ENCODE measurements around the gene BRINP2.

Gene BRINP2, protein sequence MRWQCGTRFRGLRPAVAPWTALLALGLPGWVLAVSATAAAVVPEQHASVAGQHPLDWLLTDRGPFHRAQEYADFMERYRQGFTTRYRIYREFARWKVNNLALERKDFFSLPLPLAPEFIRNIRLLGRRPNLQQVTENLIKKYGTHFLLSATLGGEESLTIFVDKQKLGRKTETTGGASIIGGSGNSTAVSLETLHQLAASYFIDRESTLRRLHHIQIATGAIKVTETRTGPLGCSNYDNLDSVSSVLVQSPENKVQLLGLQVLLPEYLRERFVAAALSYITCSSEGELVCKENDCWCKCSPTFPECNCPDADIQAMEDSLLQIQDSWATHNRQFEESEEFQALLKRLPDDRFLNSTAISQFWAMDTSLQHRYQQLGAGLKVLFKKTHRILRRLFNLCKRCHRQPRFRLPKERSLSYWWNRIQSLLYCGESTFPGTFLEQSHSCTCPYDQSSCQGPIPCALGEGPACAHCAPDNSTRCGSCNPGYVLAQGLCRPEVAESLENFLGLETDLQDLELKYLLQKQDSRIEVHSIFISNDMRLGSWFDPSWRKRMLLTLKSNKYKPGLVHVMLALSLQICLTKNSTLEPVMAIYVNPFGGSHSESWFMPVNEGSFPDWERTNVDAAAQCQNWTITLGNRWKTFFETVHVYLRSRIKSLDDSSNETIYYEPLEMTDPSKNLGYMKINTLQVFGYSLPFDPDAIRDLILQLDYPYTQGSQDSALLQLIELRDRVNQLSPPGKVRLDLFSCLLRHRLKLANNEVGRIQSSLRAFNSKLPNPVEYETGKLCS

DNA sequence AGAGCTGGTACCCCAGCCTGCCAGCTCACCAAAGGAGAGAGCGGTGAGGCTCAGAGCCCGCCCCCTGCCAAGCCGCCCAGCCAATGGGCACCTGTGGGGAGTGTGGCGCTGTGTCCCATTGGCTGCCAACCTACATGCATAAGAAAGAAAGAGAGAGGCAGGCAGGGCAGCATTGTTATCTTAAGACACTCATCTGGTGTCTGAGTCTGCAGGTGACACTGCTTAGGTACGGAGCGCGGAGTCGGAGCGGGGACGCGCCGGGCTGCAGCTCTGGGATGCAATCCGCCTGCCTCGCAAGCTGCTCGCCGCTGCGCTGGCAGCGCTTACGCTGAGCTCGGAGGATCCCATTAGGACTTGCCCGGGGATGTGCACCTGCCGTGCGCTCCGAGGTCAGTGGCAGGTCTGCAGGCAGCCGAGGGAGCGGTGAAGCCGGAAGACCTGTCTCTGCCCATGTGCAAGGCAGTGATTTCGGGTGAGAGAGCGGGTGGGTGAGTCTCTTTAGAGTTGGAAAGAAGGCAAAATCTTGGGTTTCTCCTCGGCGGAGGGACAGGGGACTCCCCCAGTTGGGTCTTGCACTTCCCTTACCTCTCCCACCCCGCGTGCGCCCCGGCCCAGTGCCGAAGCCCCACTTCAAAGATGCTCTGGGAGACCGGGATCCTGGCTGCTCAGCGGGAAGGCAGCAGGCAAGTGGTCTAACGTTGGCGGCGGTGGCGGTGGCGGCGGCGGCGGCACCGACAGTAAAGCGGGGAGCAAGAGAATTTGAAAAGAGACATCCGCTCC, at the start of gene BRINP2:
Gene BRINP2, plus strand, starts transcription at position 203 of the 780 bp plus-strand sequence. CDS start 58,919 bp downstream, outside the sequence.
- DNase-seq, result no peak

DNA sequence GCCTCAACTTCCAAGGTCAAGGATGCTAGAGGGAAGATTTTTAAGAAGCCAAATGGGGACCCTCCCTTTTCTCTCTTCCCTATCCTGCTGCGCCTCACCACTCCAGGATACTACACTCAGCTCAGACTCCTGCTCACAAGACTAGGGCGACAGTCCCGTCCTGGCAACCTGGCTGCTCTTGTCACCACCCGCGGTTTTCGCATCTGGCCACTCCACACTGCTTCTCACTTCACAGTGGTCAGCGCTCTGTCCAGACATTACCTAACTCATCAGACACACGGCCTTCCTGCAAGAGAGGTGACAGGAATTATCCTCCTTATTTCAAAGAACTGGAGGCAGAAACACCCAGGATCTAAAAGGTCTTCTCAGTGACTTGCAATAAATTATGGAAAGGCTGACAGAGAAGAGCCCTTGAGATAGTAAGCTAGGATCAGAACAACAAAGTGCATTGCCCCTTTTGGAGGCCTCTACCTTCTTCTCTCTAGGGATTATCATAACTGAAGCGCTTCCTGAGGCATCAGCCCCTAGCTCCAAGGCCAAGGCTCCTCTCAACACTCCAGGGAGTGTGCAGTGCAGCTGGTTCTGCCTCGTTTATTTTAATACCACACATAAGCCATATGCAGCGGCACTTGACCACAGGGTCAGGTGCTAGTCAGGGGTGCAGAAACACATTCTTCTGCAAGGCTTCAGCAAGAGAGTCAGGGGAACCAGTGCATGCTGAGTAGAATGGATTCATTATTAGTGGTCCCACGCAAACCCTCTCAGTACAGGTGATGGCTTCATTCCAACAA, 48.1 kb upstream of the BRINP2 start:
- no peak for DNase-seq

- DNase-seq, result no peak
These were observed 46.0 kb upstream of the BRINP2 start for GRCh38 chr1:177124577-177125278.

DNA sequence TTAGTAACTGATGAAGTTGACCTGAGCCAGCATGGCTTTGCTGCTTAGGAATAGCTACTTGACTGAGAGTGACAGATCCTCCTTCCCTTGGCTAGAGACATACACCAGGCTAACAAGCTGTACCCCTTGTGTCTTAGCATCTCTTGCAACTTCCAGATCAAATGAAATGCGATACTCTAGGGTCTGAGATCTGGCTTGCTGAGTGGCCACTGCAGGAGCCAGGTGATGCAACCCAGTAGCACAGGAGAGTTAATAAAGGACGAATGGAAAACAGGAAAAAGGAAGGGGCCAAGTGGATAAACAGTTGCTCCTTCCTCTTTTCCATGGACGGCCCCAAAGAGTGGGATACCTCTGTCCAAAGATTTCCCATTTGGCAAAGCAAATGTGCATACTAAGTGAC, 44.5 kb upstream of the BRINP2 start:
- DNase-seq, result no peak

GRCh38 chr1:177128665-177129281, 42.0 kb upstream of the BRINP2 start:
- no peak for DNase-seq

DNA sequence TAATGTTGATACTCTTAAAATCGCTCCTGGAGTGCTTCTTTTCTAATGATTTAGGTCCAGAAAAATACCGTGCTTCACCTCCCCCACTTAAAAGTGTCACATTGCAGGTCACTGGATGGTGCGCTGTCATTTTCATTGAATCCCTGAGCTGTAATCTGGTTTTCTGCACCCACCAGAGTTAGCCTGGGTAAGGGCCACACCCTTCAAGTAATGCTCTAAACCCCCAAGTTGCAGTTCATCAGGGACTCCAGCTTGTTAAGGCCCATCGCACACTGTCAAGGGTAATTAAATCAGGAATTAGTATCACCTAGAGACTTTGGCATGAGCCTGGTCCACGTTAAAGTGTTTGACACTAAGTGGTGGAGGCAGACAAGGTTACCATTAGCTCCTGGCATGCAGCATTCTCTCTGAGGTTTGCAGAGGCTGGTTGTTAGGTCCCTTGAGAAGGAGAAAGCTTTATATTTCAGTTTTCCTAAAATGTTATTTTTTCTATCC, 40.3 kb upstream of the BRINP2 start:
- no peak for DNase-seq

DNA sequence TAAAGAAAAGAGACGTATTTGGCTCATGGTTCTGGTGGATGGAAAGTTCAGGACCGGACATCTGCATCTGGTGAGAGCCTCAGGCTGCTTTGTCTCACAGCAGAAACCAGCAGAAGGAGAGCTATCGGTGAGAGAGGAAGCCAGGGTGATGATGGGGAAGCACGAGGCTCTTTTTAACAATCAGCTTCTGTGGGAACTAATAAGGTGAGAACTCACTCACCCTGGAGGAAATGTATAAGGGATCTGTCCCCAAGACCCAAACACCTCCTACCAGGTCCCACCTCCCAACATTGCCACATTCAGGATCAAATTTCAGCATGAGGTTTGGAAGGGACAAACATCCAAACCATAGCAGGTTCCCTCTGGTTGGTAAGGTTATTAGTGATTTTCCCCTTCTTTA, 39.0 kb upstream of the BRINP2 start:
- DNase-seq, result no peak

GRCh38 chr1:177132141-177132540, 38.6 kb upstream of the BRINP2 start:
- DNase-seq, result no peak

DNA sequence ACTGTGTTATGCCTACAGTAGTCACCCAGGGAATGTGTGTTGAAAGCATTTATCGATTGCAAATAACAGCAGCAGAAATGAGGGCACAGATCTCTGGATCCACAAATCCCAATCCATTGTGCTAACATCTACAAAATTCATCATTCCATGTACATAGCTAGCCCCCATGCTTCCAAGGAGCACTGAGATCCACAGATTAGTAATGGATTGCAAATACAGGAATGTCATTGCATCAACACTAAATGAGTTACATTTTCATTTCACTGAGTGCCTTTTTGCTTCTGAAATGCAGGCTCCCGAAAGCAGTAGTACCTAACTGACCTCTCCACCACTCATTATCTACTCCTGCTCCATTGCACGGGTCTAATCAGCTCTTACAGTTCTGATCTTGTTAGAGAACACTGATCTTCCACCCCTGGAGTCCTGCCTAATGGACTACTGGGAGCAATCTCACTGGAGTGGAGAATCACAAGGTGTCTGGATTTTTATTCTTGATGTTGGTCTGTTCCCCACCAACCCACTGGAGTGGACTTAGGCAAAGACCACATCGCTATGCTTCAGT, 36.7 kb upstream of the BRINP2 start:
- DNase-seq, result no peak

DNA sequence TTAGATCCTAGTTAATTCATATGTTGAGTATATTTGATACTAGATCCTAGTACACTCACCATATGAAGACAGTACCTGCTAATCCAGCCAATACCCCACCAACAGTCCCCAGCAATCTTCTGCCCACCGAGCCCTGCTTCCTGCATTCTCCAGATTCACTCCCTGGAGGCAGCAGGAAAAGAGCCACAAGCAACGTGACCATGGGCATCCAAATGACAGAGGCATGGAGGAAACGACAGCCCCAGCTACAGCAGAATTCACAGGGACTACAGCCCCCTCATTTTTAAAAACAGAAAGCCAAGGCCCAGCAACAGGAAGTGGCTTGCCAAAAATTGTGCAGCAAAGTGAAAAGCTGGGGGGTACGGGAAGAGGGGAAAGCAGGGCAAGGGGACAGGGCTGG, 35.5 kb upstream of the BRINP2 start:
- DNase-seq, result no peak

GRCh38 chr1:177137814-177138213, 32.9 kb upstream of the BRINP2 start:
- no peak for DNase-seq

DNA sequence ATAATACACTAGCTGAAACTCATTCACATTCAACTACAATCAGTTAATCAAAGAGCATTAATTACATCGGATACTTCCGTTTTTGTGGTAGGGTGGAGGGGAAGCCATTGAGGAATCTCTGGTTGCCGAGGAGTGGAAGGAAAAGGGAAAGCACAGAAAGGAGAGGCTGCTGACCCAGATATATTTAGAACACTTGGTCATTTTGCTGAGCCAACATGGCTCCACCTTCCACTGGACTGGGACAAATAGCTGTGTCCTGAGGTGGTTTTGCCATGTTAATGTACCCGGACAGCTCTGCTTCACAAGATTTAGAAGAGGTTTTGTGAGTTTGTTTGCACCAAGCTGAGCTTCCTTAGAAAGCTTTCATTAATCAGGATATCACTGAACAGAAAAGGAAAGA, 32.4 kb upstream of the BRINP2 start:
- DNase-seq, result no peak

DNA sequence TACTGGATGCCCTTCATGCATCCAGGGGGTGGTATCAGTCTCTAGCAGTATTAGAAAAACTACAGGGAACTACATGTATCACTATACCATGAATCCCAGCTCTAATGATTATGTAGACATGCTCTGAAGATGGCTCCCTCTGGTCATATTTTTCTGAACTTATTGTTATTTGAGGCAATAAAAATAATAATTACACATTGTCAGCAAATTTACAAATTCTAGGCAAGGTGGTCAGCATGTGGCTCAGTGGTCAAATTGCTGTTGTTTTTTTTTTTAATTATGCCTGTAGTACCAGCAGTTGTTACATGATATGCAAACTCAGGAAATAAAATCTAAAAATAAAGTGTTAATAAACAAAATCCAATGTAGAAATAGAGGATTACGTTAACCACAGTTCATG, 28.7 kb upstream of the BRINP2 start:
- DNase-seq, result no peak

- DNase-seq, result no peak
These were observed 27.9 kb upstream of the BRINP2 start for GRCh38 chr1:177142791-177143271.

- DNase-seq, result no peak
These were observed 25.4 kb upstream of the BRINP2 start for GRCh38 chr1:177145106-177146070.

DNA sequence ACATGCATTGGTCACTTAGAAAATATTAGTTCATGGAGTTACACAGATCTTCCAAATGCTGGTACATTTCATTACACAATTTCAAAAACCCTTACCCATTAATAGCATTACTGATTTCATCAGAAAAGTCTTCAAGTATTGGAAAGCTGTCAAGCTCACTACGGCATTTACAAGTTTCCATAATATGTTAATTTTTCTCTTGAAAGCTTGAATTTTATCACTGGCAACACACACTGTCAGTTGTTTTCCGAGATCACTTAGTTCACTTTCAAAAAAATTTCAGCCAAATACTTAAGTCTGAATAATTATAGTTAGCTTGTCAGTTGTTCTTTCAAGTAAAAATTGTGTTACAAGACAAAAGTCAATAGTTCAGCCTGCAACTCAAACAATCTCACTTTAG, 24.3 kb upstream of the BRINP2 start:
- DNase-seq, result no peak

DNA sequence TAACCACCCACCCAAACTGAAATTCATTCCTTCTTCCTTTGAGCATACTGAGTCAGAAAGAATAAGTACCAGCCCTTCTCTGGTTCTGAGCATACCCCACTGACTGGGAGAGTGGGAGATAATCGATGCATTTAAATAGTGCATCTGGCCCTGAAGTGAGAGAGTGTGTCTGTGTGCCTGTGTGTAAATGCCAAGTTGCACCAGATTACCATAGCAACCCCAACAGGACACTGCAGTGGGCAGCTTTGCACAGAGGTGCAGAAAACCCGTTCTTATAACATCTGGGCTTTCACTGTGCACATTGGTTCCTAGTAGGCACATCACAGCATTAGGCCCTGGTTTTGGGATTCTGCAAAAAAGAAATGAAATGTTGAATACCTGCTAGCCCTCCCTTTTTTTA, 8.5 kb upstream of the BRINP2 start:
- DNase-seq, result no peak

- no peak for DNase-seq
These were observed 6.8 kb upstream of the BRINP2 start for GRCh38 chr1:177163844-177164379.

GRCh38 chr1:177164380-177165068, 6.2 kb upstream of the BRINP2 start, which contains the start of gene ASTN1:
ASTN1 (minus strand) TSS chr1:177164712; CDS start chr1:177164676, 36 bp downstream.
- DNase-seq, result no peak

All from stimulated activated naive CD4-positive, alpha-beta T cell (primary cell).